Duodenal mucosa (tissue), 2 donors: Measurements from ENCODE around the gene GRID1.

ENCODE experiments used
- H3K27ac ChIP-seq: one replicate; pipeline ENCODE4 v1.7.0; 2013; ENCODE audit warnings: low read depth, low read length
- H3K27me3 ChIP-seq, 2 donors: one replicate each; pipeline ENCODE4 v1.7.0; 2013; ENCODE audit warnings: low read length in 2 of 2, control low read depth in 1 of 2; ENCODE audit not compliant: insufficient read depth in 2 of 2, control insufficient read depth in 1 of 2
- H3K36me3 ChIP-seq, 2 donors: one replicate each; pipeline ENCODE4 v1.7.0; 2013; ENCODE audit warnings: low read length in 2 of 2, control low read depth in 1 of 2; ENCODE audit not compliant: insufficient read depth in 2 of 2, control insufficient read depth in 1 of 2
- H3K4me1 ChIP-seq, 2 donors: one replicate each; pipeline ENCODE4 v1.7.0; 2013; ENCODE audit warnings: low read length in 2 of 2, control low read depth in 1 of 2; ENCODE audit not compliant: insufficient read depth in 2 of 2, control insufficient read depth in 1 of 2
- H3K4me3 ChIP-seq, 2 donors: one replicate each; pipeline ENCODE4 v1.7.0; 2013; ENCODE audit warnings: low read length in 2 of 2, low read depth in 1 of 2
- H3K9ac ChIP-seq, 2 donors: one replicate each; pipeline ENCODE4 v1.7.0; 2013; ENCODE audit warnings: low read length in 2 of 2, low read depth in 1 of 2
- H3K9me3 ChIP-seq, 2 donors: one replicate each; pipeline ENCODE4 v1.7.0; 2013; ENCODE audit warnings: low read length in 2 of 2, control low read depth in 1 of 2; ENCODE audit not compliant: control insufficient read depth in 1 of 2

The GRID1 gene

DNA sequence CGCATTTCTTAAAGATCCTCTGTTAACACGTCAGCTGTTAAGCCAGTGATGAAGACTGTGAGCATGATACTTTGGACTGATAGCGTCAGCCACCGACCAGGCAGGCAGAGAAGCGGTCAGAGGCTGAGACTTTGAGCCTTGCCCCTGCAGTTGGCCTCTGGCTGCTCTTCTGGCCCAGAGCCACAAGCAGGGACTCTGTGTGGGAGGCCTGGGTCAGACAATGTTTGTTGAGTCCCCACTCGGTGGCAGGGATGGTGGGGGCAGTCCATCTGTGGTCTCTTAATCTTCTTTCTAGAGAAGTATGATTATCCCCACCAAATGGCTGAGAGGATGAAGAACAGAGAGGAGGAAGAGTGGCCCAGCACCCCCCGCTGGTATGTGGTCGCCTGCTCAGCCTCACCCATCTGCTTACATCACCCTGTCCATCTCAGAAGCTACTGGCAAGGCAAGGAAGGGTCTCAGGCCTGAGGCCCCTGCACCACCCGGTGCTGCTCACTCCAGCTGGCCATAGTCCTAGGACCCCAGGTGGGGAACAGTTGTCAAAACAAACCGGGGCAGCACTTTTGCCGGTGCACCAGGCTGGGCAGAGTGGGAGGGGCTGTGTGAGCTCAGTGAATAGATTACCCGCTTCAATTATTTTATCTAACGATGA lies 202.9 kb downstream of the GRID1 start:
- H3K9ac ChIP-seq, result peak overlapping the region; percentile 45 to 53
- no peaks in the 10 kb centered on the region for H3K27me3 ChIP-seq
- H3K27ac ChIP-seq, result peak overlapping the region; percentile 74
- no peaks in the 10 kb centered on the region for H3K9me3 ChIP-seq
- peak overlapping the region; percentile 17 to 38 for H3K4me3 ChIP-seq
- no peaks in the 10 kb centered on the region for H3K36me3 ChIP-seq
- peaks cover 51 to 53% of the 10 kb centered on the region in 2 donors for H3K4me1 ChIP-seq

DNA sequence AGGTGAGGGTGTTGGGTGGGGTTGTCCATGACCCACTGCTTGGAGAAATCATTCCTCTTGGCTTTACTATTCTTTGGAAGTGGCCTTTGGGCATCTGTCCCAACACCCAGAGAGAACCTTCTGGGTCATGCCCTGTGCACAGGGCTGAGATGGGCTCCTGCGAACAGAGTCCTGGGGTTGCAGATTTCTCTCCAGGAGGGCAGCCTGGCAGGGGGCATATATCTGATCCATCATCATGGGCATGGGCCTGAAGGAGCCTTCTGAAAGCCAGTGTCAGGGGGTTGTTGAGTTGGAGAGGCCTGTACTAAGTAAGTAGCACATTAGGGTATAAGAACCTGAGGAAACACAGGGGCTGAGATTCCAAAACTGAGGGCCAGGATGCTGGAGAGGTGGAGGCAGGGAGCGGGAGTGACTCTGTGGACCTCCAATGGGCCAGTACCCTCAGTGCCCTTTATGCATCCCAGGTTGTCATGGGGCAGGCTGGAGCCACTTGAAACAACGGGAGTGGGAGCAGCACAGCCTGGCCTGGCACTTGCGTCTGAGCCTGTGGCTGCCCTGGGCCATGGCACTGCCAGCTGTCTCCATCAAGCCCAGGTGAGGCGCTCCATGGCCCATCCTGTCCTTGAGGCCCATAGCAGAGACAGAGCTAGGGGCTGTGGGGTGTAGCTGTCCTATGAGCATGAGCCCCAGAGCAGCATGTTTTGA lies 203.7 kb downstream of the GRID1 start:
- H3K9ac ChIP-seq, result no peak overlapping the region
- H3K4me1 ChIP-seq, result peaks cover 43 to 45% of the 10 kb centered on the region in 2 donors
- peak overlapping the region; percentile 67 for H3K27ac ChIP-seq
- no peaks in the 10 kb centered on the region for H3K36me3 ChIP-seq
- H3K4me3 ChIP-seq, result no peak overlapping the region
- no peaks in the 10 kb centered on the region for H3K9me3 ChIP-seq
- no peaks in the 10 kb centered on the region for H3K27me3 ChIP-seq

DNA sequence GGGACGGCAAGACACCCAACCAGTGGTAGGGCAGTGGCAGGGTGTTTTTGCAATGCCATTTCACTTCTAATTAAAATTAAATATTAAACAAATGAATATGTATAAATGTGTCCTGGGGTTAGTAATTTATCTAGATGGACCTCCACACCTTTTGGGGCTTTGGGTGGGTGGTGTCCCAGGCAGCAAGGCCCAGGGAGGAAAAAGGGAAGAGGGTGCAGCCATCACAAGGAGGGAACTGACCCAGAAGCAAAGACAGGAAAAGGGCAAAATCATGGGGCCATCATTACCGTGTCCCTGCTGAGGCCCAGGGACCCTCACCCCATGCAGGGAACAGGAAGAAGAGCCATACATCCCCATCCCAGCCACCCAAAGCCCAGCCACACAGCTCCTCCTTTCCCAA lies 204.6 kb downstream of the GRID1 start:
- Histone ChIP-seq H3K27ac (no peak overlapping the region), H3K9ac (no peak overlapping the region), H3K4me3 (no peak overlapping the region), H3K9me3 (no peaks in the 10 kb centered on the region), H3K4me1 (peaks cover 35 to 37% of the 10 kb centered on the region in 2 donors), H3K36me3 (no peaks in the 10 kb centered on the region), H3K27me3 (no peaks in the 10 kb centered on the region)

DNA sequence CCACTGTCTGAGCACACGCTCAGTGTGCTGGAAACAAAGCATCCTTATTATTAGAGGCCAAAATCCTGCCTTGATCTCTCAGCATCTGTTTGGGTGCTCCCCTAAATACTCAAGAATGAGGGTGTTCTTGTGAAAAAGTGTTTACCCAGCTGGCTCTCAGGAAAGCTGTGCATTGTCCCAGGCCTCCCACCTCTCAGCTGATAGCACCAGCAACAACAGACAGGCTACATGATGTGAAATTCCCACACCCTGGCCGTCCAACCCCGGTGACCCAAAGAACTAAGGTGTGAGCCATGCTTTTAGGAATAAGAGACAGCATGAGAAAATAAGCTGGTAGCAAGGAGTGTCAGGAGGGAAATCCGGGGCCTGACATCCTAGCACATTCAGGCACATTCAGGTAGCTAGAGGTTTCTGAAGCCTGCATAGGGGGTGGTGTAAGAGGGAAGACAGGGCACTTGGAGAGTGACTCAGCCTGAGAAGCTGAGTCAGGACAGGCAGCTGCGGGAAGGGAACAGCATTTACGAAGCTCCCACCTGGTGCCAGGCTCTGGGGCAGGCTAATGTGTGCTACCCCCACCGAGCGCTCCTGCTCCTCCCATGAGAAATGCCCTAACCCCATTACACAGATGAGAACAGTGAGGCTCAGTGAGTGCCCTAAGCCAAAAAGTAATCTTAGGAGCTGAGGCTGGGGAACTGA lies 205.6 kb downstream of the GRID1 start:
- H3K36me3 ChIP-seq, result no peaks in the 10 kb centered on the region
- no peak overlapping the region for H3K4me3 ChIP-seq
- peaks cover 27 to 29% of the 10 kb centered on the region in 2 donors for H3K4me1 ChIP-seq
- no peak overlapping the region for H3K9ac ChIP-seq
- H3K9me3 ChIP-seq, result no peaks in the 10 kb centered on the region
- H3K27me3 ChIP-seq, result no peaks in the 10 kb centered on the region
- no peak overlapping the region for H3K27ac ChIP-seq

DNA sequence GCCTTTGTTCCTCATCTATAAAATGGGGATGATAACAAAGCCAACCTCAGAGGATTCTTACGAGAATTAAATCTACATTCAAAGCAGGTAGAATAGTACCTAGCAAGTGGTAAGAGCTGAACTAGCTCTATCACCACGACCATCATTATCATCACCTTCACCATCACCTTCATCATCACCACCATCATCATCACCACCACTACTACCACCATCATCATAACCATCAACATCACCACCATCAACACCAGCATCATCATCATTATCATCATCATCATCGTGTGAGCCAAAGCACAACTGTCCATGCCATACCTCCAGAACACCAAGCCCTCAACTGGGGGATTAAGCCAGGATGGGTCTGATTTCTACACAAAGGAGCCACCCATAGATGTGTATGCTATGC lies 206.8 kb downstream of the GRID1 start:
- H3K9ac ChIP-seq, result no peak overlapping the region
- peaks cover 20 to 24% of the 10 kb centered on the region in 2 donors for H3K4me1 ChIP-seq

DNA sequence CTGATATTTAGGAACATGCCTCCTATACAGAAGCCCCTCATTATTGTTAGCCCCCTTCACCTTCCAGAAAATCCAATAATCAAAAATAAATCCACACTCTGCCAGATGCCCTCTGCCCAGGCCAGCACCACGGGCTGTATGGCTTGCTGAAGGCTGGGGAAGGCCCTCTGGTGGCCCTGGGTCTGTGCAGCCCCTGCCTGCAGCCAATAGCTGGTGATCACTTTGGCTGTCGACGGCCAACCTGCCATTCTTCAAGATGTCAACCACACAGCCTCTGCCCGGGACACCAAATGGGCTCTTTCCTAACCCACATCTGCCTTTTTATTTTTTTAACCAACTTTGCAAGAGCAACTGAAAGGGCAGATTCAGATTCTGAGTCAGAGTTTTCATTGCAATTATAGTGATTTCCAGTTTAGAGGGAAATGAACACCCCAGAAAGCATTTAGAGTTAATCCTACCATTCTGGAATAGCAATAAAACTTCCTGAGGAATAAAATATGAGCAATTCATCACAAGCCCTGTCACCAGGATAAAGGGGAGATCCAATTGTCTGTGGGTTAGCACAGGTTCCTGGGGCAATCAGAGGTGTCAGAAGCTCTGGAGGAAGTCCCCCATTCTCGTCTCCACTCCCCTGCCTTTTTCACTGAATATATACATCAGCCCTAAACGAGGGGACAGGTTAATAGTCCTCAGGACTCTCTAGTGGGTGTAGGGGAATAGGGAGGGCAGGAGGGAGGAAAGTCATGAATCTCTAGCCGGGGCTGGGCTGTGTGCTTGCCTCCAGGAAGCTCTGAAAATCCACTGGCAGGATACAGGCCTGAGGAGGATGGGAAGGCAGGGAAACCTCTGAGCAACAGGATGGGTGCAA lies 211.3 kb downstream of the GRID1 start:
- Histone ChIP-seq H3K36me3 (no peaks in the 10 kb centered on the region), H3K27ac (no peak overlapping the region), H3K4me3 (no peak overlapping the region), H3K9ac (no peak overlapping the region), H3K4me1 (no peaks in the 10 kb centered on the region), H3K9me3 (no peaks in the 10 kb centered on the region), H3K27me3 (no peaks in the 10 kb centered on the region)

More for the DNA sequence above, 206.8 kb downstream of the GRID1 start:
- H3K27ac ChIP-seq, result no peak overlapping the region
- no peaks in the 10 kb centered on the region for H3K36me3 ChIP-seq
- H3K27me3 ChIP-seq, result no peaks in the 10 kb centered on the region
- no peaks in the 10 kb centered on the region for H3K9me3 ChIP-seq
- no peak overlapping the region for H3K4me3 ChIP-seq

DNA sequence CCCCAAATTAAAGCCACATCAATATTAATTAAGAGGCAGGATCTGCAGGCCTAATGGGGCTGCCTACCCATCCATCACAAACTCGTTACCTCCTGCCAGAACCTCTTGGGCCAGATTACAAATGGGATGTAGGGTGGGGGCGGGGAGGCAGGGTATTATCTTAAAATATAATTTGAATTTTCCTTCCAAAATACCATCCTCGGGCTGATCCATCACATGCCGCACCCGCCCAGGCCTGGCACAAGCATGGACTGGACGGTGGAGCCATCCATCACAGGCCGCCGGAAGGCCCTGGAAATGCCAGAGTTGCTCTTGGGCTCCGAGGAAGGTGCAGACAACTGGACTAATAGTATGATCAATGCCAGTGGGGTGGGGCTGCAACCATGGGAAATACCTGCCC lies 212.8 kb downstream of the GRID1 start:
- no peaks in the 10 kb centered on the region for H3K27me3 ChIP-seq
- no peak overlapping the region for H3K27ac ChIP-seq
- no peaks in the 10 kb centered on the region for H3K4me1 ChIP-seq
- no peak overlapping the region for H3K9ac ChIP-seq
- no peaks in the 10 kb centered on the region for H3K9me3 ChIP-seq
- no peaks in the 10 kb centered on the region for H3K36me3 ChIP-seq
- H3K4me3 ChIP-seq, result no peak overlapping the region

DNA sequence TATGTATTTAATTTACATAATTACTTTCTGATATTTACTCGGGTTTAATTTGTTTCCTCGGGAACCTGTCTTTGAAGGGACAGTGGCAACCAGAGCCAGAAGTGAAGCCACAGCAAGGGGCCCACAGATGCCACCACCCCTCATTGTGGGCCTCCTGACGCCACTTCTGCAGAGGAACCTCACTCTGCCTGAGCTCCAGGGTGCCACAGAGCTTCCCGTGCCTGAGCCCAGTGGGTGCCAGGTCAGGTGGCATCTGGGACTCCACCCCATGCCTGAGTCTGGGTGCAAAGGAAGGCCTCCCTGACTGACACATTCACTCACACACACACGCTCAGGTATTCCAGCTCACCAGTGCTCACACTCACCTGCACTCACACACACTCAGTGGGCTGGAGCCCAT lies 213.7 kb downstream of the GRID1 start:
- no peaks in the 10 kb centered on the region for H3K4me1 ChIP-seq
- H3K36me3 ChIP-seq, result no peaks in the 10 kb centered on the region

DNA sequence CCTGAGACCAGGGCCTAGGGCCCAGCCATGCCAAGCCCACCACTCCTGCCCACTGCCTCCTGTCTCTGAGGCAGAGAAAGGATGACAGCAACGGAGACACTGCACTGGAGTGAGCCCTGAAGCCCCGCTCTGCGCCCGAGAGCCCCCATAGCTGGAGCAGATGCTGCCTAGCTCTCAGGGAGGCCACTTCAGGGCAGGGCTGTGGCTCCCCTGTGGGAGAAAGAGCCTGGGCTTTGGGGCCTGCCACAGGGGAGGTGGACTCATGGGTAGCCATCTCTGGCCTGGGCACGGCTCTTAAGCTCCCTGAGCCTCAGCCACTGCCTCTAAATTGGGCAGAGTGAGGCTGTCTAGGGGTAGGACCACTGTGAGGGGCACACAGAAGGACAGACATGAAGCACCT lies 214.2 kb downstream of the GRID1 start:
- Histone ChIP-seq H3K36me3 (no peaks in the 10 kb centered on the region), H3K9ac (no peak overlapping the region), H3K4me1 (no peaks in the 10 kb centered on the region), H3K9me3 (no peaks in the 10 kb centered on the region), H3K27ac (no peak overlapping the region), H3K4me3 (no peak overlapping the region), H3K27me3 (no peaks in the 10 kb centered on the region)

More for the DNA sequence above, 213.7 kb downstream of the GRID1 start:
- Histone ChIP-seq H3K27ac (no peak overlapping the region), H3K9me3 (no peaks in the 10 kb centered on the region), H3K27me3 (no peaks in the 10 kb centered on the region), H3K9ac (no peak overlapping the region), H3K4me3 (no peak overlapping the region)
